ENCODE results near the gene FANCL.
A peak's percentile ranks its signal among the peaks of the same experiment; 100 is the strongest.
"Not testable (repeated sequence)": the region's sequence is repeated elsewhere in the genome, so short reads cannot be mapped to it uniquely, and the experiment has no call there.

Gene FANCL

DNA sequence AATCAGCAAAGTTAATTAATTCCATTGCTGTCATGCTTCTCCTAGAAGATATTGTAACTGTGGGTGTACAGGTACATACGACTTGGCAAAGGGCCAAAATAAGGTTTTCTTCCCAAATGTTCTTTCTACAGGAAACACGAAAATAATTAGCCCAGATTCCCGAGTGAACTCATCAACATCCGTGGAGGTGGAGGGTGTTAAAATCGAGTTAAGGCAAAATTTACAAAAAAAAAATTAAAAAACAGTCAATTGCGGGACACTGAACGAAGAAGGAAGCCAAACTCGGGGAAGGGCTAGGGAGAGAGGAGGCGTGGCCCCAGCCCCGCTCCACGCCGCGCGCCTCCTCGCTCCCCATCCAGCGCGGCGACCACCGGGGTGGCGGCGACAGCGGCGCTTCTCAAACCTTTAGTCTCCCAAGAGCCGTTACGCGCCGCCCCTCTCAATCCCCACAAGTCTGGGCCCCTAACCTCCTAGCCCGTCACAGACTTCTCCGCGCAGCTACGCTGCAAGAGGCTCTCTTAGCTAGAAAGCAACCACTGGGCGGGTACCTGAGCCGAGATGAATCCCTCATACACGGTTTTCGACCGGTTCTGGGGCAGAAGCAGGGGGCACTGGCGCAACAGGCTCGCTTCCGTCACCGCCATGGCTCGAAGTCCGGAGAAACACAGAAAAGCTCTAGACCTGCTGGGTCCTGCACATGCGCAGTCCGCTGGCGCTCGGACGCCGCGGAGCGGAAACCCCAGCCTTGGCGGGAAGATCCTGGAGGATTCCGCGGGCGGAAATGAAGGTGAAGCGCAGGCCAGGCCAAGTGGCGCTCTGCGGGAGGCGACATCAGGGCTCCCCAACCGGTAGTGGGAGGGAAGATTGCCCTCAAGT, at the start of gene FANCL:
TSS of gene FANCL (minus strand) at position 656 of the 876 bp plus-strand sequence. CDS start at position 644, 12 bp downstream.
- in situ Hi-C loops (cut with HindIII; ENCODE audit: low pct_unique_long_range_greater_than_20kb, low sequenced_read_pairs): no loop called here
- peak; percentile 64 to 90 for DNase-seq (ENCODE audit: low read depth in 1 of 2, low spot score in 1 of 2)
- no peak for TF ChIP-seq JUND (IDR thresholded peaks at IDR 0.05; ENCODE audit: low read depth)

DNA sequence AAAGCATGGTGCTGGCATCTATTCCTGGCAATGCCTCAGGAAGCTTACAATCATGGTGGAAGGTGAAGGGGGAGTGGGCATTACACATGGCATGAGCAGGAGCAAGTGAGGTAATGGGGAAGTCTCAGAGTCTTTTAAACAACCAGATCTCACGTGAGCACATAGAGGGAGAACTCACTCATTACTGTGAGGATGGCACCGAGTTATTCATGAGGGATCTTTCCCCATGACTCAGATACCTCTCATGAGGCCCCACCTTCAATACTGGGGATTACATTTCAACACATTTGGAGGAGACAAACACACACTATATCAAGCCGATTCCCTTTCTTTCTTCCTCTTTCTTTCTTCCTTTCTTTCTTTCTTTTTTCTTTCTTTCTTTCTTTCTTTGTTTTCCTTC, 47.9 kb upstream of the FANCL start:
- DNase-seq (ENCODE audit: low read depth in 1 of 2, low spot score in 1 of 2): no peak
- TF ChIP-seq JUND (IDR thresholded peaks at IDR 0.05; ENCODE audit: low read depth): no peak
- in situ Hi-C loops (cut with HindIII; ENCODE audit: low pct_unique_long_range_greater_than_20kb, low sequenced_read_pairs): no loop called here

DNA sequence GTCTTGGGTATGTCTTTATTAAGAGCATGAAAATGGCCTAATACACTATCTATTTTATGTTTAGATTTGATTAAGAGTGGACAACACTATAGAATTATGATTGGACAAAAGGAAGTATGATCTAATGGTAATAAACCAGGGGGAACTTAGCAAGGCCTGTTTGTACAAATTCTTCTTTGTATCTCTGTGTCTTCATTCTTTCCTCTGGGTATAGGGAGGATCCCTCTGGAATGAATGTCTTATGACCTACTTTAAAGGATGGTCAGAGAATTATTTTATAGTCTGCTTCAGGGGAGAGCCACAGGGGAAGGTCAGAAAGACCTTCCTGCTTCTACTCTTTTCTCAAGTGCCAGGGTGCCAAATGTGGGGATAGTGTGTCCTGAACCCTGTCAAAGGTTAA, 42.8 kb upstream of the FANCL start:
- in situ Hi-C loops (cut with HindIII; ENCODE audit: low pct_unique_long_range_greater_than_20kb, low sequenced_read_pairs): no loop called here
- no peak for DNase-seq (ENCODE audit: low read depth in 1 of 2, low spot score in 1 of 2)
- TF ChIP-seq JUND (IDR thresholded peaks at IDR 0.05; ENCODE audit: low read depth): no peak

DNA sequence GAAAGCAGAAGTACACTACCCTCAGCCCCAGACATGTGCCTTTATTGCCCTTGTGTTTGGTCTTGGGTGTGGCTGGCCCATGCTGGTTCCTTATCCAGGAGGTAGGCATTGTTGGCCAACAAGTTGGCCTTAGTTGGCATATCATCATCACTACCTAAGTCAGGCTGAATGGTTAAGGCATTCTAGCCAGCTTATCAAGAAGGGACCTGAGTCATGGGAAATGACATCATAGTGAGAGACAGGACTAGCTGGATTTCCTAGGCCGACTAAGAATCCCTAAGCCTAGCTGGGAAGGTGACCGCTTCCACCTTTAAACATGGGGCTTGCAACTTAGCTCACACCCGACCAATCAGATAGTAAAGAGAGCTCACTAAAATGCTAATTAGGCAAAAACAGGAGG, 34.0 kb upstream of the FANCL start:
- DNase-seq (ENCODE audit: low read depth in 1 of 2, low spot score in 1 of 2); in situ Hi-C loops (cut with HindIII; ENCODE audit: low pct_unique_long_range_greater_than_20kb, low sequenced_read_pairs): not testable (repeated sequence)

DNA sequence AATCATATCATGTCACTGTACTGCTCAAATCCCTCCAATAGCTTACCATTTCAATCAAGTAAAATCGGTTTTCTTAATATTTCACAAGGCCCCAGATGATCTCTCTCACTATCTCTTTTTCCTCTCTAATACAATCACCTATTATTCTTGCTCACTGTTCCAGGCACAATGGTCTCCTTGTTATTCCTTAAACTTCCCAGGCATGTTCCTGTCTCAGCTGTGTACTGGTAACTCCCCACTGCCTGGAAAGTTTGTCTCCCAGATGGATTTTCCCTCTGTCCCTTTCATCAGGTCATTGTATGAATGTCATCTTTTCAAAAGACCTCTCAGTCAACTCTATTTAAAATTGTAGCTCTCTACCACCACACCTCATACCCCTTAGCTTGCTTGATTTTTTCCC, 30.7 kb upstream of the FANCL start:
- in situ Hi-C loops (cut with HindIII; ENCODE audit: low pct_unique_long_range_greater_than_20kb, low sequenced_read_pairs): no loop called here
- no peak for TF ChIP-seq JUND (IDR thresholded peaks at IDR 0.05; ENCODE audit: low read depth)
- no peak for DNase-seq (ENCODE audit: low read depth in 1 of 2, low spot score in 1 of 2)

DNA sequence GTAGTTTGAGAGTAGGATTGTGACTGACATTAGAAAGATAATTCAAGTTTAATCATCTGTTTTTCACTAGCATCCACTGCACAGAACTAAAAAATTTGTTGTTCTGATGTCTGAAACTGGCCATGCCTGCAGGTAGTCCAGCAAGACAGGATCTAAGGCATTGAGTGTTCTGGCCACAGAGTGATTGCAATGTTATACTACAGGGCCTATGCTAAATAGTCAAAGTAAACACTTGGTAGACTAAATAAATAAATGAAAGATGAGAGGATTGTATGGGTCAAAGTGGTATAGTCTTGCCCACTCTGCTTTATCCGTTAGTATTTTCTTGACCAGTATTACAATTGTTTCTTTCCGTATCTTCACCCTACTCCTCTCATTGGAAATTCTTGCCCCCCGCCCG, 27.6 kb upstream of the FANCL start:
- no peak for DNase-seq (ENCODE audit: low read depth in 1 of 2, low spot score in 1 of 2)
- in situ Hi-C loops (cut with HindIII; ENCODE audit: low pct_unique_long_range_greater_than_20kb, low sequenced_read_pairs): no loop called here
- TF ChIP-seq JUND (IDR thresholded peaks at IDR 0.05; ENCODE audit: low read depth): no peak

DNA sequence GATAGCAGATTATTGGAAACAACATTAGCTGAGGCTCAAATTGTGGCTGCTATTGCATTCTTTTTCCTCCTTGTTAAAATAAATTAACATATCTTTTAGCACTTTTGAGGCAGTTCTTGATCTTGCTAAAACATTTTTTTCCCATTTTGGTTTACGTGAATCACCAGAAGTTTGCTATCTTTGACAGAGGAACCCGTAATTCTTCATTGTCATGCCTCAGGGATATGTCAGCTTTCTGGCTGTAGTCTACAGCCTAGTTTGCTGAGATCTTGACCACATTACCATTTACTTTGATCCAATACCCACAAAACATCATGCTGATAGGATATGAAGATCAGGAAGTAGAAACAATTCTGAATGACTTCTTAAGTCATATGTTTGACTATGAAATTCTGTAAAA, 25.1 kb upstream of the FANCL start:
- TF ChIP-seq JUND (IDR thresholded peaks at IDR 0.05; ENCODE audit: low read depth): no peak
- in situ Hi-C loops (cut with HindIII; ENCODE audit: low pct_unique_long_range_greater_than_20kb, low sequenced_read_pairs): no loop called here
- no peak for DNase-seq (ENCODE audit: low read depth in 1 of 2, low spot score in 1 of 2)

DNA sequence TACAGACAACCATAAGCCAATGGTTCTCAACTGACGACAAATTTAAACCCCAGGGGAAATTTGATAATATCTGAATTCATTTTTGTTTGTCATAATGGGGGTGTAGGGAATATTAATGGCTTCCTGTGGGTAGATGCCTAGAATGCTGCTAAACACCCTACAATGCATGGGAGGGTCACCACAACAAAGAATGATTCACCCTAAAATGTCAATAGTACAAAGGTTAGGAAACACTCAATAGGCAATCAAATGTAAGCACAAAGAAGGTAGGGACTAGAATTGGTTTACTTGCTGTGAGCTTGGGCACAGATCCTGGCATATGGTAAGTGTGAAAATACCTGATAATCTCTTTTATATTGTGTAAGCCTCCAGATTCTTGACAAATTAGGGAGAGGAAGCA, 20.1 kb upstream of the FANCL start:
- in situ Hi-C loops (cut with HindIII; ENCODE audit: low pct_unique_long_range_greater_than_20kb, low sequenced_read_pairs): no loop called here
- TF ChIP-seq JUND (IDR thresholded peaks at IDR 0.05; ENCODE audit: low read depth): no peak
- no peak for DNase-seq (ENCODE audit: low read depth in 1 of 2, low spot score in 1 of 2)

DNA sequence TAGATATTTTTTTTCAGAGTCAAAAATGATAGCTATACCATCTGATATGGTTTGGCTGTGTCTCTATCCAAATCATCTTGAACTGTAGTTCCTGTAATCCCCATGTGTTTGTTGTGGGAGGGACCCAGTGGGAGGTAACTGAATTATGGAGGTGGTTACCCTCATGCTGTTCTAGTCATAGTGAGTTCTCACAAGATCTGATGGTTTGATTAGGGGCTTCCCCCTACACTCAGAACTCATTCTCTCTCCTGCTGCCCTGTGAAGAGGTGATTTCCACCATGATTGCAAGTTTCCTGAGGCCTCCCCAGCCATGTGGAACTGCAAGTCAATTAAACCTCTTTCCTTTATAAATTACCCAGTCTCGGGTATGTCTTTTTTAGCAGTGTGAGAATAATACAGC, 17.3 kb upstream of the FANCL start:
- in situ Hi-C loops (cut with HindIII; ENCODE audit: low pct_unique_long_range_greater_than_20kb, low sequenced_read_pairs); DNase-seq (ENCODE audit: low read depth in 1 of 2, low spot score in 1 of 2): not testable (repeated sequence)

DNA sequence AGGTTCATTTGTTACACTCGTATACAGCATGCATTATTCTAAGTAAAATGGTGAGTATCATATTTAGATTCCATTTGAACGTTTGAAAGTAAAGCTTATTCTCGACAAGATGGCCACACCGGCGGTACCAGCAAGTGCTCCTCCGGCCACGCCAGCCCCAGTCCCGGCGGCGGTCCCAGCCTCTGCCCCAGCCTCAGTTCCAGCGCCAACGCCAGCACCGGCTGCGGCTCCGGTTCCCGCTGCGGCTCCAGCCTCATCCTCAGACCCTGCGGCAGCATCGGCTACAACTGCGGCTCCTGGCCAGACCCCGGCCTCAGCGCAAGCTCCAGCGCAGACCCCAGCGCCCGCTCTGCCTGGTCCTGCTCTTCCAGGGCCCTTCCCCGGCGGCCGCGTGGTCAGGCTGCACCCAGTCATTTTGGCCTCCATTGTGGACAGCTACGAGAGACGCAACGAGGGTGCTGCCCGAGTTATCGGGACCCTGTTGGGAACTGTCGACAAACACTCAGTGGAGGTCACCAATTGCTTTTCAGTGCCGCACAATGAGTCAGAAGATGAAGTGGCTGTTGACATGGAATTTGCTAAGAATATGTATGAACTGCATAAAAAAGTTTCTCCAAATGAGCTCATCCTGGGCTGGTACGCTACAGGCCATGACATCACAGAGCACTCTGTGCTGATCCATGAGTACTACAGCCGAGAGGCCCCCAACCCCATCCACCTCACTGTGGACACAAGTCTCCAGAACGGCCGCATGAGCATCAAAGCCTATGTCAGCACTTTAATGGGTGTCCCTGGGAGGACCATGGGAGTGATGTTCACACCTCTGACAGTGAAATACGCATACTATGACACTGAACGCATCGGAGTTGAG, 10.4 kb upstream of the FANCL start:
- DNase-seq (ENCODE audit: low read depth in 1 of 2, low spot score in 1 of 2); in situ Hi-C loops (cut with HindIII; ENCODE audit: low pct_unique_long_range_greater_than_20kb, low sequenced_read_pairs): not testable (repeated sequence)

DNA sequence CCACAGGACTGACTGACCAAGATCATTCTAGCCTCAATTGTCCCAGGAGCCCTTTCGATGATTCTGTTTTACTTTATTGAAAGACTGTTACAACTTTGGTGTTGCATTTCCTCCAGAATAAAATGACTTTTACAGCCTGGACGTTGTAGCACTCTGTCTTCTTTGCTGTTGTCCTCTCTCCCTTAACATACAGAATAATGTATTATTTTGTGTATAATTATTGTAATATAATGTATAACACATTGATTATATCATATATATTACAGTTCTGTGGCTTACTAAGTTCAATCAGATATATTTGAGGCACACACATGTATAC, 380 bp upstream of the FANCL start:
- TF ChIP-seq JUND (IDR thresholded peaks at IDR 0.05; ENCODE audit: low read depth): no peak
- in situ Hi-C loops (cut with HindIII; ENCODE audit: low pct_unique_long_range_greater_than_20kb, low sequenced_read_pairs): no loop called here
- no peak for DNase-seq (ENCODE audit: low read depth in 1 of 2, low spot score in 1 of 2)

DNA sequence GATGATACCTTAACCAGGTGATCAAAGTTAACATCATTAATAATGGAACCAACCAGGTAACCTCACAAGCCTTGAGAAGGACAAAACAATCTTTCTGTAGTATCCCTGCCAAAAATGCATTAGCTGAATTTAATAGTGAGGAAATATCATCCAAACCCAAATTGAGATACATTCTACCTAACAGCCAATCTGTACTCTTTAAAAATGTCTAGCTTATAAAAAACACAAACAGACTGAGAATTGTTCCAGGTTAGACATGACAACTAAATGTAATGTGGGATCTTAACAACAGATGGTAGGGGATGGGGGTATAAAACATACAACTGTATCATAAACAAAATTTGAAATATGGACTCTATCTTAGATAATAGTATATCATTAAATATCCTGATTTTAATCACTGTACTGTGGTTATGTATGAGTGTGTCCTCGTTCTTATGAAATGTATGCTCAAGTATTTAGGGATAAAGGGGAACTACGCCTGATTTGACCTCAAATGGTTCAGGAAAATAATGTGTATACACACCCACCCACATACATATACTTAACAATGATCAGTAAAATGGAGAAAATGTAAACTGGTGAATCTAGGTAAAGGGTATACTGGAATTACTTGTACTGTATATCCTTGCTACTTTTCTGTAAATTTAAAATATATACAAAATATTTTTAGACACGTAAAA, 1.7 kb downstream of the FANCL start:
- TF ChIP-seq JUND (IDR thresholded peaks at IDR 0.05; ENCODE audit: low read depth): no peak
- no peak for DNase-seq (ENCODE audit: low read depth in 1 of 2, low spot score in 1 of 2)
- in situ Hi-C loops (cut with HindIII; ENCODE audit: low pct_unique_long_range_greater_than_20kb, low sequenced_read_pairs): no loop called here

DNA sequence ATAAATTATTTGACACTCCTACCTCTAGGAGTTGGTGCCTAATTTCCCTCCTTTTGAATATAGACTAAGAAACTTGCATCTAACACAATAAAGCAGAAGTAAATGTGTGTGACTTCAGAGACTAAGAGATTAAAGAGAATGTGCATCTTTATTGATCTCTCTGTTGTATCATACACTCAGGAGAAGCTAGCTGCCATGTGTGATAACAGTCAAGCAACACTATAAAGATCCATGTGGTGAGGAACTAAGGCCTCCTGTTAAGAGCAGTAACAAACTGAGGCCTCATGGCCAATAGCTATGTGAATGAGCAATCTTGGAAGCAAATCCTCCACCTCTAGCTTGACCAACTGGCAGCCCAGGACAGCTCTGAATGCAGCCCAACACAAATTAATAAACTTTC, 3.4 kb downstream of the FANCL start:
- no peak for TF ChIP-seq JUND (IDR thresholded peaks at IDR 0.05; ENCODE audit: low read depth)
- in situ Hi-C loops (cut with HindIII; ENCODE audit: low pct_unique_long_range_greater_than_20kb, low sequenced_read_pairs): no loop called here
- DNase-seq (ENCODE audit: low read depth in 1 of 2, low spot score in 1 of 2): no peak
